Coronary artery (tissue), 2 donors: Measurements from ENCODE around the gene CLDN11.

ENCODE experiments used
- DNase-seq: peaks from one replicate; pipeline ENCODE4 v3.0.0-alpha.2; 2017; ENCODE audit warnings: low spot score
- H3K27ac ChIP-seq, 2 donors: fragments of 200-600 bp; sonication (generic); one replicate each; pipeline ENCODE4 v1.5.1; 2016 to 2019
- H3K4me3 ChIP-seq: fragments of 200-600 bp; sonication (generic); 2 replicates; pipeline ENCODE4 v1.5.1; 2016; ENCODE audit warnings: mild to moderate bottlenecking, moderate library complexity
- CTCF ChIP-seq: fragments of 200-600 bp; sonication (generic); IDR thresholded peaks from one replicate; pipeline ENCODE4 v1.5.1; 2019; ENCODE audit warnings: antibody characterized with exemption

Gene CLDN11

GRCh38 chr3:170419557-170420087 is 954 bp downstream of the CLDN11 start:
- TF ChIP-seq CTCF, result no peak
- no peak for DNase-seq
- H3K27ac ChIP-seq, result peak overlapping the region; percentile 27 to 74
- H3K4me3 ChIP-seq, result peak overlapping the region; percentile 75

GRCh38 chr3:170420307-170420821 is 1.7 kb downstream of the CLDN11 start:
- no peak for DNase-seq
- Histone ChIP-seq H3K4me3 (peak overlapping the region; percentile 75), H3K27ac (peak overlapping the region; percentile 27 to 74)
- no peak for TF ChIP-seq CTCF

GRCh38 chr3:170421111-170421641 is 2.5 kb downstream of the CLDN11 start:
- Histone ChIP-seq H3K4me3 (peak overlapping the region; percentile 75), H3K27ac (peak overlapping the region in 1 of 2 donors; percentile 74)

GRCh38 chr3:170421758-170422157 is 3.1 kb downstream of the CLDN11 start:
- no peak for DNase-seq
- peak overlapping the region; percentile 75 for H3K4me3 ChIP-seq
- TF ChIP-seq CTCF, result no peak
- peak overlapping the region in 1 of 2 donors; percentile 74 for H3K27ac ChIP-seq

More at GRCh38 chr3:170421111-170421641, 2.5 kb downstream of the CLDN11 start:
- no peak for DNase-seq
- no peak for TF ChIP-seq CTCF

GRCh38 chr3:170423001-170423615 is 4.4 kb downstream of the CLDN11 start:
- no peak for TF ChIP-seq CTCF
- no peak for DNase-seq
- no peak overlapping the region for H3K27ac ChIP-seq
- no peak overlapping the region for H3K4me3 ChIP-seq

- no peak for DNase-seq
- Histone ChIP-seq H3K4me3 (no peak overlapping the region), H3K27ac (no peak overlapping the region)
- no peak for TF ChIP-seq CTCF
Measured at GRCh38 chr3:170424879-170425278, 6.2 kb downstream of the CLDN11 start.
